ENCODE measurements around the gene CSPG4. TPM values are rescaled to one million over a fixed set of nuclear protein-coding genes. Genes with fewer than 3 reads are reported as not detected.

The CSPG4 gene
- total RNA-seq, 1 donor from 2014 or later = 9.1 TPM

DNA sequence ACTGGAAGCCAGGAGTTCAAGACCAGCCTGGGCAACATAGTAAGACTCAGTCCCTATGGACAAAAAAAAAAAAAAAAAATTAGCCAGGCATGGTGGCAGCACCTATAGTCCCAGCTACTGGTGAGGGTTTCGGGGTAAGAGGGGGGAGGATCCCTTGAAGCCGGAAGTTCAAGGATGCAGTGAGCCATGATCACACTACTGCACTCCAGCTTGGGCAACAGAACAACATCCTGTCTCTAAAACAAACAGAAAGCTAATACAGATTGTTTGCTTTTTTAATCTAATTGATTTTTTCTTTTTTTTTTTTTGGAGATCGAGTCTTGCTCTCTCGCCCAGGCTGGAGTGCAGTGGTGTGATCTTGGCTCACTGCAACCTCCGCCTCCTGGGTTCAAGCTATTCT, 71.0 kb downstream of the CSPG4 start:
- H3K27ac ChIP-seq (replicated peaks) = no peak overlapping the region
- TF ChIP-seq, protein P1, sequence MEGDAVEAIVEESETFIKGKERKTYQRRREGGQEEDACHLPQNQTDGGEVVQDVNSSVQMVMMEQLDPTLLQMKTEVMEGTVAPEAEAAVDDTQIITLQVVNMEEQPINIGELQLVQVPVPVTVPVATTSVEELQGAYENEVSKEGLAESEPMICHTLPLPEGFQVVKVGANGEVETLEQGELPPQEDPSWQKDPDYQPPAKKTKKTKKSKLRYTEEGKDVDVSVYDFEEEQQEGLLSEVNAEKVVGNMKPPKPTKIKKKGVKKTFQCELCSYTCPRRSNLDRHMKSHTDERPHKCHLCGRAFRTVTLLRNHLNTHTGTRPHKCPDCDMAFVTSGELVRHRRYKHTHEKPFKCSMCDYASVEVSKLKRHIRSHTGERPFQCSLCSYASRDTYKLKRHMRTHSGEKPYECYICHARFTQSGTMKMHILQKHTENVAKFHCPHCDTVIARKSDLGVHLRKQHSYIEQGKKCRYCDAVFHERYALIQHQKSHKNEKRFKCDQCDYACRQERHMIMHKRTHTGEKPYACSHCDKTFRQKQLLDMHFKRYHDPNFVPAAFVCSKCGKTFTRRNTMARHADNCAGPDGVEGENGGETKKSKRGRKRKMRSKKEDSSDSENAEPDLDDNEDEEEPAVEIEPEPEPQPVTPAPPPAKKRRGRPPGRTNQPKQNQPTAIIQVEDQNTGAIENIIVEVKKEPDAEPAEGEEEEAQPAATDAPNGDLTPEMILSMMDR (IDR thresholded peaks at IDR 0.05; ENCODE audit: borderline replicate concordance) = no peak
- H3K4me3 ChIP-seq = no peak overlapping the region
- H3K27me3 ChIP-seq (ENCODE audit: low read depth) = no peaks in the 10 kb centered on the region
- no peaks in the 10 kb centered on the region for H3K9me3 ChIP-seq (replicated peaks)
- no peaks in the 10 kb centered on the region for H3K36me3 ChIP-seq
- intact Hi-C loops (cut with micrococcal nuclease) = no loop called here
- H3K4me1 ChIP-seq = peaks cover 54% of the 10 kb centered on the region
- no peak for DNase-seq

DNA sequence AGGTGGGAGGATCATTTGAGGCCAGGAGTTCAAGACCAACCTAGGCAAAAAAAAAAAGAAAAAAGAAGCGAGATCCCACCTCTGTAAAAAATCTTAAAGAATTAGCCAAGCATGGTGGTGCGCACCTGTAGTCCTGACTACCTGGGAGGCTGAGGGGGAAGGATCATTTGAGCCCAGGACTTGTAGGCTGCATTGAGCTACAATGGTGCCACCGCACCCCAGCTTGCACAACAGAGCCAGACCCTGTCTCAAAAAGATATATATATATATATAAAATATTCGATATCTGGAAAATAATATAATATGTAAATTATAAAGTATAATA, 71.5 kb downstream of the CSPG4 start:
- Histone ChIP-seq H3K9me3 (replicated peaks) (no peaks in the 10 kb centered on the region), H3K27ac (replicated peaks) (peak overlapping the region; percentile 98), H3K4me1 (peaks cover 54% of the 10 kb centered on the region), H3K27me3 (ENCODE audit: low read depth) (no peaks in the 10 kb centered on the region), H3K36me3 (no peaks in the 10 kb centered on the region), H3K4me3 (no peak overlapping the region)
- TF ChIP-seq, protein P1 (IDR thresholded peaks at IDR 0.05; ENCODE audit: borderline replicate concordance) = no peak
- no peak for DNase-seq
- intact Hi-C loops (cut with micrococcal nuclease) = no loop called here

DNA sequence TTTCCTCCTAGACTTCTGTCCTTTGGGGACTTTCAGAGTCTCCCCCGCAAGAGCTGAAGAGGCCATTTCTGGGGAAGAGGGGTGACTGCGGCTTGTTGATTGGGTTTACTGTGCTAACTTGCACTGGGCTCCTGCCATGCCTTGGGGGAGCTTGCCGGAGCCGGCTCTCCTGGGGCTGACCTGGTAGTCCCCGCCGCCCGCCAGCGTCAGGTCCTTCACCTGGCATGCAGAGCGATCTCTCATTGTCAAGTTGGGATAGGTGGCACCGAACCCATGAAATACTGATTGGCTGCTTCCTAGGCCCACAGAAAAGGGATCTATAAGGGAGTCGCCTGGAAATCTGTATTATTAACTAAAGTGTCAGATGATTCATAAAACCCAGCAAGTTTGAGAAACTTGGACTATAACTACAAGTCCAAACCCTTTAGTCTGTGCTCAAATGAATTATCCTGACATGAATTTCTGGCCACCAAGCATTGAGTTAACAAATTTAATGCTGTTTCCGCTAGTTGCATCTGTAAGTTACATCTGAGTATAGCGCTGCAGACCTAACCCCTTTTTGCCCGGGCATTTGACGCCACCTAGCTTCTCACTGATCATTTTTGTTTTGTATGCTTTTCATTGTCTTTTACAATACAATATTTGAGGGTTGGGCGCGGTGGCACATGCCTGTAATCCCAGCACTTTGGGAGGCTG, 72.0 kb downstream of the CSPG4 start:
- peaks cover 50% of the 10 kb centered on the region for H3K4me1 ChIP-seq
- H3K27me3 ChIP-seq (ENCODE audit: low read depth) = no peaks in the 10 kb centered on the region
- DNase-seq = peak; percentile 38
- no peaks in the 10 kb centered on the region for H3K36me3 ChIP-seq
- peak overlapping the region; percentile 90 for H3K4me3 ChIP-seq
- no peaks in the 10 kb centered on the region for H3K9me3 ChIP-seq (replicated peaks)
- TF ChIP-seq, protein P1 (IDR thresholded peaks at IDR 0.05; ENCODE audit: borderline replicate concordance) = no peak
- H3K27ac ChIP-seq (replicated peaks) = peak overlapping the region; percentile 98
- intact Hi-C loops (cut with micrococcal nuclease) = no loop called here

DNA sequence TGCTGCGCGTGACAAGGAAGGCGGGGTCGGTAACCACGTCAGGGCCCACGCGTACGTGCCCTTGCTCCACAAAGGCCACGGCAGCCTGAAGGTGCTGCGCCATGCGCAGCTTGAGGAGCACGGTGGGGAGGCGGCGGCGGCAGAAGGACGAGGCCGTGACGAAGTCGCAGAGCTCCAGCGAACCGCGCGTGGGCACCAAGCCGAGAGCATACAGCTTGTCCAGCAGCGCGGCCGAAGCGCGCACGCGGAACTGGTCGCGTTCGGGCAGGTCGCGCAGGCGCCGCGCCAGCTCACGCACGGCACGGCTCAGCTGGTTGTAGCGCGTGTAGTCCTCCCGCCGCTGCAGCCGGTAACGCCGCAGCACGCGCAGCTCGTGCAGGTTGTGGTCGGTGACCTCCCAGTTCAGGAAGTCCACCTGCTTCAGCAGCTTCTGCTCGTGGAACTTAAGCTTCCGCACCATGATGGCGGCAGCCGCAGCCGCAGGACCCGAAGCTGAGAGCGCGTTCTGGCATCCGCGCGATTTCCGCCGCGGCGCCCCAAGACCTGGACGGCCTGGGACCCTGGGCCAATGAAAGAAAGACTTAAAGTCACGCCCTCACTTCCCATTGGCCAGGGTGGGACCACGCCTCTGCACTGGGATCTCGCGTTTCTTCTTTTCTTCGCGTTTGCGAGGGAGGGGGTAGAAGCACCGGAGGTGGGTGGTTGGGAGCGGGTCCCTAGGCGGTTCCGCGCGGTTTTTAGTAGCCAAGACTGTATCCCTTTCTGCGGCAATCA, 72.8 kb downstream of the CSPG4 start, which contains the start of gene IMP3:
Gene IMP3, minus strand, starts transcription at position 516 of the 774 bp plus-strand sequence. Its CDS starts 56 bp downstream, at position 460.
- TF ChIP-seq, protein P1 (IDR thresholded peaks at IDR 0.05; ENCODE audit: borderline replicate concordance) = no peak
- Histone ChIP-seq H3K27ac (replicated peaks) (peak within 1 kb of the TSS; percentile 98), H3K27me3 (ENCODE audit: low read depth) (no peaks in the 10 kb centered on the region), H3K4me1 (peaks cover 48% of the 10 kb centered on the region), H3K4me3 (peak within 1 kb of the TSS; percentile 90), H3K9me3 (replicated peaks) (no peaks in the 10 kb centered on the region), H3K36me3 (no peaks in the 10 kb centered on the region)
- intact Hi-C loops (cut with micrococcal nuclease) = no loop called here
- DNase-seq = peak; percentile 95

DNA sequence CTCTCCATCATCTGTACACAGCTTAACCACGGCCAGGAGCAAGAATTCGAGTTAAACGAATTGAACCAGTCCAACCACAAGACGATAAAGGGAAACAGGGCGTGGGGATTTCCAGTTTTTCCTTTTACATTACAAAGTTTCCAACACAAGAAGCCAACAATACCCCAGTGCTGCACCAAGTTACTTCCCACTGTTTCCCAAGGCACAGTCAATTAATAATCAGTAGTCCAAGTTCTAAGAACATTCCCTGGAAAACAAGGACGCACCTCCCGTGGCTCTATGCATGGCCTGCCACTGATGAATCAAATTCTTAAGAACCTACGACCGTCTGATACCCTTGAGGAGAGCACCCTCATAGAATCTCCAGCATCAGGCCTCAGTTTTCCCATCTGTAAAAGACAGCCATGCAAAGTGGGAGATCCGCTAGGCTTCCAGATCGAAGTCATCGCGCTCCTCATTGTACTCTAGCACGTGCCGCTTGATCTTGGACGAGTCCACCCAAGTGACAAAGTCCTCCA, 73.4 kb downstream of the CSPG4 start:
- Histone ChIP-seq H3K4me1 (peaks cover 48% of the 10 kb centered on the region), H3K4me3 (peak overlapping the region; percentile 90), H3K36me3 (no peaks in the 10 kb centered on the region), H3K27me3 (ENCODE audit: low read depth) (no peaks in the 10 kb centered on the region), H3K9me3 (replicated peaks) (no peaks in the 10 kb centered on the region), H3K27ac (replicated peaks) (peak overlapping the region; percentile 98)
- intact Hi-C loops (cut with micrococcal nuclease) = no loop called here
- TF ChIP-seq, protein P1 (IDR thresholded peaks at IDR 0.05; ENCODE audit: borderline replicate concordance) = no peak
- DNase-seq = no peak
